Right forelimb (tissue), 1 donor: ENCODE measurements around the gene RNF150.

Experiments
- DNase-seq: peaks from one replicate; pipeline ENCODE4 v3.0.0-alpha.2; 2018

Gene RNF150

GRCh38 chr4:141021397-141022110, 111.7 kb downstream of the RNF150 start:
- DNase-seq = peak; percentile 49

- no peak for DNase-seq
These were observed 112.4 kb downstream of the RNF150 start for GRCh38 chr4:141020801-141021261.

- DNase-seq = no peak
These were observed 113.5 kb downstream of the RNF150 start for GRCh38 chr4:141019768-141020167.

- DNase-seq = no peak
These were observed 117.0 kb downstream of the RNF150 start for GRCh38 chr4:141016117-141016798.

- DNase-seq = no peak
These were observed 119.4 kb downstream of the RNF150 start for GRCh38 chr4:141013899-141014298.

GRCh38 chr4:141011901-141012315, 121.4 kb downstream of the RNF150 start:
- no peak for DNase-seq

- no peak for DNase-seq
These were observed 123.3 kb downstream of the RNF150 start for GRCh38 chr4:141009931-141010330.

- no peak for DNase-seq
These were observed 124.1 kb downstream of the RNF150 start for GRCh38 chr4:141009129-141009528.

- DNase-seq = no peak
These were observed 126.9 kb downstream of the RNF150 start for GRCh38 chr4:141006242-141006802.

- DNase-seq = no peak
These were observed 128.4 kb downstream of the RNF150 start for GRCh38 chr4:141004823-141005222.

- no peak for DNase-seq
These were observed 130.1 kb downstream of the RNF150 start for GRCh38 chr4:141003193-141003592.

GRCh38 chr4:141002323-141002805, 130.9 kb downstream of the RNF150 start:
- DNase-seq = no peak

GRCh38 chr4:140996766-140997165, 136.5 kb downstream of the RNF150 start:
- DNase-seq = no peak

GRCh38 chr4:140995058-140995457, 138.2 kb downstream of the RNF150 start:
- DNase-seq = no peak

- no peak for DNase-seq
These were observed 139.3 kb downstream of the RNF150 start for GRCh38 chr4:140994015-140994414.

GRCh38 chr4:140993370-140993769, 139.9 kb downstream of the RNF150 start:
- DNase-seq = no peak

GRCh38 chr4:140989944-140990343, 143.3 kb downstream of the RNF150 start:
- DNase-seq = no peak

- DNase-seq = no peak
These were observed 147.2 kb downstream of the RNF150 start for GRCh38 chr4:140986045-140986444.

- DNase-seq = no peak
These were observed 150.5 kb downstream of the RNF150 start for GRCh38 chr4:140982613-140983340.

GRCh38 chr4:140980426-140981200, 152.7 kb downstream of the RNF150 start:
- DNase-seq = no peak

GRCh38 chr4:140976768-140977167, 156.5 kb downstream of the RNF150 start:
- DNase-seq = no peak

GRCh38 chr4:140971077-140971792, 162.0 kb downstream of the RNF150 start:
- DNase-seq = no peak
